HepG2 (cell line): ENCODE data around the gene FAM117B. TPM values are rescaled to one million over a fixed set of nuclear protein-coding genes. Genes with fewer than 3 reads are reported as not detected.

ENCODE experiments used
- ATF2 ChIP-seq: sonication (generic); formaldehyde crosslinking; IDR thresholded peaks from 2 replicates; pipeline ENCODE4 v1.4.0; 2020; ENCODE audit warnings: missing genetic modification reagents
- GABPB1 ChIP-seq: IDR thresholded peaks from 2 replicates; pipeline ENCODE4 v1.6.1; 2016; ENCODE audit warnings: mild to moderate bottlenecking, missing genetic modification reagents, moderate library complexity, missing compliant biosample characterization
- HCFC1 ChIP-seq: fragments of 150-350 bp; IDR thresholded peaks from 2 replicates; pipeline ENCODE4 v1.6.1; 2014; ENCODE audit warnings: low read depth, low read length
- KLF12 ChIP-seq: sonication (generic); formaldehyde crosslinking; IDR thresholded peaks from 2 replicates; pipeline ENCODE4 v1.4.0; 2020; ENCODE audit warnings: missing genetic modification reagents, borderline replicate concordance
- MIXL1 ChIP-seq: IDR thresholded peaks from 2 replicates; pipeline ENCODE4 v1.6.1; 2016
- MLX ChIP-seq: IDR thresholded peaks from 2 replicates; pipeline ENCODE4 v1.6.1; 2016
- MLXIP ChIP-seq: sonication (generic); formaldehyde crosslinking; IDR thresholded peaks from 2 replicates; pipeline ENCODE4 v1.9.0; 2021; ENCODE audit warnings: missing genetic modification reagents, borderline replicate concordance
- NBN ChIP-seq: fragments of 450-650 bp; conservative IDR thresholded peaks from 2 replicates; pipeline ENCODE4 v1.6.1; 2017
- PPARG ChIP-seq: conservative IDR thresholded peaks from 2 replicates; pipeline ENCODE4 v1.6.1; 2016; ENCODE audit warnings: missing biosample characterization, missing genetic modification reagents
- RAD51 ChIP-seq: fragments of 450-650 bp; IDR thresholded peaks from 2 replicates; pipeline ENCODE4 v1.6.1; 2016; ENCODE audit warnings: borderline replicate concordance
- TGIF2 ChIP-seq: IDR thresholded peaks from 2 replicates; pipeline ENCODE4 v1.6.1; 2016; ENCODE audit warnings: control low read depth, missing compliant biosample characterization
- ZBTB4 ChIP-seq: sonication (generic); formaldehyde crosslinking; IDR thresholded peaks from 2 replicates; pipeline ENCODE4 v1.4.0; 2020; ENCODE audit warnings: missing genetic modification reagents, mild to moderate bottlenecking, borderline replicate concordance
- ZC3H4 ChIP-seq: sonication (generic); formaldehyde crosslinking; IDR thresholded peaks from 2 replicates; pipeline ENCODE4 v1.4.0; 2020; ENCODE audit warnings: missing genetic modification reagents, borderline replicate concordance
- ZNF225 ChIP-seq: sonication (generic); formaldehyde crosslinking; IDR thresholded peaks from 2 replicates; pipeline ENCODE4 v1.4.0; 2020; ENCODE audit warnings: mild to moderate bottlenecking, missing genetic modification reagents
- ZNF253 ChIP-seq: sonication (generic); formaldehyde crosslinking; IDR thresholded peaks from 2 replicates; pipeline ENCODE4 v1.8.0; 2022; ENCODE audit warnings: mild to moderate bottlenecking, missing genetic modification reagents, borderline replicate concordance
- ZNF350 ChIP-seq: sonication (generic); formaldehyde crosslinking; IDR thresholded peaks from 2 replicates; pipeline ENCODE4 v1.4.0; 2020; ENCODE audit warnings: mild to moderate bottlenecking, low read depth, missing genetic modification reagents, borderline replicate concordance
- ZNF674 ChIP-seq: sonication (generic); formaldehyde crosslinking; IDR thresholded peaks from 2 replicates; pipeline ENCODE4 v1.5.0; 2020; ENCODE audit warnings: low read depth, mild to moderate bottlenecking, missing genetic modification reagents
- polyA plus RNA-seq, 8 experiments: library from polyadenylated mRNA; depleted of rRNA in 3 of 8; stranded (reverse) in 7 of 8; unstranded in 1 of 8; fragments of >200 nt; fragmentation: Illumina TruSeq in 4 of 8; extraction: Trizol in 4 of 8; gene quantifications; 2 replicates each; pipeline versions ENCODE4 v1.2.1 to v1.2.3, GENCODE V29; 2011 to 2016; ENCODE audit warnings: low read depth in 4 of 8, missing spikeins in 1 of 8, mixed read lengths in 1 of 8; ENCODE audit not compliant: insufficient read depth in 1 of 8
- total RNA-seq, 5 experiments: library from RNA; depleted of rRNA; stranded (reverse); fragments of >200 nt; fragmentation: Illumina TruSeq; extraction: Trizol; gene quantifications; 2 replicates each; pipeline ENCODE4 v1.2.3, GENCODE V29; 2016; ENCODE audit warnings: low read depth in 1 of 5
- TF ChIP-seq, protein P1 (sequence below): sonication (generic); formaldehyde crosslinking; IDR thresholded peaks from 2 replicates; pipeline ENCODE4 v1.4.0; 2020; ENCODE audit warnings: missing genetic modification reagents, borderline replicate concordance
- TF ChIP-seq, protein P2 (sequence below): conservative IDR thresholded peaks from 2 replicates; pipeline ENCODE4 v1.6.1; 2018; ENCODE audit warnings: missing genetic modification reagents

FAM117B gene
- total and polyA plus RNA-seq, 2 of the 13 experiments (the other 11 are each of a cell fraction or from before 2014, with no cell fraction given), result 5.8 to 11.0 TPM

GRCh38 chr2:202687276-202687675, 52.5 kb downstream of the FAM117B start (continued):
- TF ChIP-seq, protein P1, sequence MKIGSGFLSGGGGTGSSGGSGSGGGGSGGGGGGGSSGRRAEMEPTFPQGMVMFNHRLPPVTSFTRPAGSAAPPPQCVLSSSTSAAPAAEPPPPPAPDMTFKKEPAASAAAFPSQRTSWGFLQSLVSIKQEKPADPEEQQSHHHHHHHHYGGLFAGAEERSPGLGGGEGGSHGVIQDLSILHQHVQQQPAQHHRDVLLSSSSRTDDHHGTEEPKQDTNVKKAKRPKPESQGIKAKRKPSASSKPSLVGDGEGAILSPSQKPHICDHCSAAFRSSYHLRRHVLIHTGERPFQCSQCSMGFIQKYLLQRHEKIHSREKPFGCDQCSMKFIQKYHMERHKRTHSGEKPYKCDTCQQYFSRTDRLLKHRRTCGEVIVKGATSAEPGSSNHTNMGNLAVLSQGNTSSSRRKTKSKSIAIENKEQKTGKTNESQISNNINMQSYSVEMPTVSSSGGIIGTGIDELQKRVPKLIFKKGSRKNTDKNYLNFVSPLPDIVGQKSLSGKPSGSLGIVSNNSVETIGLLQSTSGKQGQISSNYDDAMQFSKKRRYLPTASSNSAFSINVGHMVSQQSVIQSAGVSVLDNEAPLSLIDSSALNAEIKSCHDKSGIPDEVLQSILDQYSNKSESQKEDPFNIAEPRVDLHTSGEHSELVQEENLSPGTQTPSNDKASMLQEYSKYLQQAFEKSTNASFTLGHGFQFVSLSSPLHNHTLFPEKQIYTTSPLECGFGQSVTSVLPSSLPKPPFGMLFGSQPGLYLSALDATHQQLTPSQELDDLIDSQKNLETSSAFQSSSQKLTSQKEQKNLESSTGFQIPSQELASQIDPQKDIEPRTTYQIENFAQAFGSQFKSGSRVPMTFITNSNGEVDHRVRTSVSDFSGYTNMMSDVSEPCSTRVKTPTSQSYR (CRISPR knock-in tag), result no peak; the same call in 1 of the 2 replicates
- no peak for TF ChIP-seq ATF2 (CRISPR knock-in tag)
- no peak for TF ChIP-seq ZC3H4 (CRISPR knock-in tag)
- no peak for TF ChIP-seq HCFC1
- 0 out of 2 replicates have a peak, but pooled peaks have one; percentile 20 for TF ChIP-seq GABPB1 (CRISPR knock-in tag)
- TF ChIP-seq TGIF2 (CRISPR knock-in tag), result no peak
- no peak for TF ChIP-seq MLX (CRISPR knock-in tag)
- no peak for TF ChIP-seq MIXL1
- 0 out of 2 replicates have a peak, but pooled peaks have one; percentile 64 for TF ChIP-seq PPARG (CRISPR knock-in tag)
- no peak for TF ChIP-seq ZNF674 (CRISPR knock-in tag)
- TF ChIP-seq ZNF350 (CRISPR knock-in tag), result no peak
- TF ChIP-seq MLXIP, result no peak
- no peak for TF ChIP-seq RAD51
- TF ChIP-seq NBN, result no peak
- TF ChIP-seq ZNF253, result no peak
- no peak for TF ChIP-seq ZBTB4 (CRISPR knock-in tag)
- TF ChIP-seq, protein P2, sequence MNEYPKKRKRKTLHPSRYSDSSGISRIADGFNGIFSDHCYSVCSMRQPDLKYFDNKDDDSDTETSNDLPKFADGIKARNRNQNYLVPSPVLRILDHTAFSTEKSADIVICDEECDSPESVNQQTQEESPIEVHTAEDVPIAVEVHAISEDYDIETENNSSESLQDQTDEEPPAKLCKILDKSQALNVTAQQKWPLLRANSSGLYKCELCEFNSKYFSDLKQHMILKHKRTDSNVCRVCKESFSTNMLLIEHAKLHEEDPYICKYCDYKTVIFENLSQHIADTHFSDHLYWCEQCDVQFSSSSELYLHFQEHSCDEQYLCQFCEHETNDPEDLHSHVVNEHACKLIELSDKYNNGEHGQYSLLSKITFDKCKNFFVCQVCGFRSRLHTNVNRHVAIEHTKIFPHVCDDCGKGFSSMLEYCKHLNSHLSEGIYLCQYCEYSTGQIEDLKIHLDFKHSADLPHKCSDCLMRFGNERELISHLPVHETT, result no peak
- TF ChIP-seq ZNF225 (CRISPR knock-in tag), result no peak
- no peak for TF ChIP-seq KLF12 (CRISPR knock-in tag)
